Stimulated activated CD8-positive, alpha-beta memory T cell treated with anti-CD3 and anti-CD28 coated beads, Interleukin-4, amount 100 ng/mL, for 24 hours (primary cell): ENCODE data around the gene CELF4.

ENCODE experiments used
- DNase-seq: peaks from one replicate; pipeline ENCODE4 v3.0.0-alpha.2; 2020; ENCODE audit warnings: low read depth

The CELF4 gene

DNA sequence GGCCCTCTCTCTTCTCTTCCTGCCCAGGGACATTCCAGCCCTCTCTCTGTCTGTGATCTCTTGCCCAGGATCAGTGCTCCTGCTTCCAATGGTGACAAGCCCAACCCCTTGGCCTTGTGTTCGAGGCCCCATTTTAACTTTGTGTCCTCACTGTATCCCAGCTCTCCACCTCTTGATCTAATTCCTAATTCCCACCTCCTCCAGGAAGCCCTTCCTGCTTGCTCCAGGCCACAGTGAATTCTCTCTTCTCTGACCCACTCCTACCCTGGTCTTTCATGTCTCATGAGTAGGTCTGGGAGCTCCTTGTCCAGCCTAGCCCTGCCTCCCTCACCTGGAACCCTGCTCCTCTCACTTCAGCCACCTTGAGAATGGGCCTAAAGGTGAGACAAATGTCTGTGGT, 249.1 kb downstream of the CELF4 start:
- no peak for DNase-seq

DNA sequence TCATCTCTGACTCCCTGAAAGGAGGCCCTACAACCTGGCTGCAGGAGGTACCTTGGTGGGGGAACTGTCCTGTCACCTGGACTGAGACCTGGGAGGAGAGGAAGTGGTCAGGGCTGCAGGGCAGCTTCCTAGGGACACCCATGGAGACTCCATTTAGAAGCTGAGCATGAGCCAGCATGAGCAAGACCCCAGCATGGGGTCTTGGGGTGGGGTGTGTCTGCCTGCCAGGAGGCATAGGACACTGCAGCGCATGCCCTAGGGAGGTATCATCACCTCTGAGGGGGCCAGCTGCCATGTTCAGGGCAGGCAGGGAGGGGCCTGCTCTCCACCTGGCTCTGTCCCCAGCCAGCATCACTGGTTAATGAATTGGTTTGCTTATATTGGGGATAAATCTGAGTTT, 249.7 kb downstream of the CELF4 start:
- no peak for DNase-seq

DNA sequence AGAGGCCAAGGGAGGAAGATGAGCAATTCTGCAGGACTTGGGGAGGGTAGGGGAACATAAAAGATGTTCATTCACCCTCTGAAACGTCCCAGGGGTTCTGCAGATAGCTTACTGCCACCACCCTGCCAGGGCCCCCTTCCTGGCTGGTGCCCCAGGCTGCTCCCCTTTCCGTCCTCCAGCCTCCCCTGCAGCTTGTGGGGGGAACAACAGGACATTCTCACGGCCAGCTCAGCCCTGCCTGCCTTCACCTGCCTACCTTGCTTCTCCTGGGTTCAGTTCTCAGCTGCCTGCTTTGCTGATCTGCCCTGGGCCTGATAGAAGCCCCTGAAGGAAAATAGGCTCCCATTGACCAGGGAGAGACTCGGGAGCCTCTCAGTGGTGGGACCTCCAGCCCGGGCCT, 251.1 kb downstream of the CELF4 start:
- DNase-seq: no peak

DNA sequence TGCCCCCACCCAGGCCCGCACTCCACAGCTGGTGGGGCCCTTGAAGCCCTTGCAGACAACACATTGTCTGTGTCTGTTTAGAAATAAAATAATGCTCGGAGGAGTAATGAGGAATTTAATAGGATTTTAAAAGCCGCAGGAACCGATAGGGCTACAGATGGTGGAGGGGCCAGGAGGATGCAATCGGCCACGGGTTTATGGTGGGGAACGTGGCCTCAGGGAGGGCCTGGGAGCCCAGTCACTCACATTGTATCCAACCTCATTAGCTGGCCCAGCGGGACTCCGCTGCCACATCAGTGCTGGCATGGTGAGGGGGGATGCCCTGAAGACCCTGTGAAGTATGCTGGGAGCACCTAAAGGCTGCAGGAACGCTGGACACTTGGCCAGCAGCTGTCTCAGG, 252.0 kb downstream of the CELF4 start:
- DNase-seq: no peak

DNA sequence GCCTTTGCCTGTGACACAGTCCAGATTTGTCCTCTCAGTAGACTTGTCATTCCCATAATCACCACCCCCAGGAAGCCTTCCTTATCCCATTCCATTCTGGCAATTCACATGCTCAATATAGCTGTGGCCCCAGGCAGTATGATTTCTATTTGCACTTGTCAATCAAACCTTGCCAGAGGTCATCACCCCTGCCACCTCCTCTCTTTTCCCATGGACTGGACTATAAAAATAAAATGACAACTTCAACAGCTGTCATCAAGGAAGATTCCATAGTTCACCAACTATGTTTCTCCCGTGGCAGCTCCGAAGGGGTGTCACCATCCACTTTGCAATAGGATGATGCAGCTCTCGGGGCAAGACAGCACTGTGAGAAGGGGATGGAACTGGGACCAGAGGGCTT, 255.7 kb downstream of the CELF4 start:
- DNase-seq: no peak

DNA sequence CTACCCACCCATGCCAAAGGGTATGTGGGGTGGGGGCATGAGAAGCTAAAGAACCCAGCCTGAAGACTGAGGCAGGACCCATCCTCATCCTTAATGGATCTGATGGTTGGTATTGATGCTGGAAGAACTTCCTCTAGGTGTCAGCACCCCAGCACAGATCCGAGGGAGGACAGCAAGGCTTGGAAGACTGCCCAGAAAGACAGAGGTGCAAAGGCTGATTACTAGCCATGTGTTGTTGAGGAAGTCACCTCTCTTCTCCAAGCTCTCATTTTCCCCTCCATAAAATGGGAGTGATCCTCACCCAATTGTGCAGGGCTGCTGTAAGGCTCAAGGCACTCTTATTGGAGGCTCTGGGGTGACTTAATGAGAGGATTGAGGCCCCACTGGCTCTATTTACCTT, 256.5 kb downstream of the CELF4 start:
- no peak for DNase-seq

DNA sequence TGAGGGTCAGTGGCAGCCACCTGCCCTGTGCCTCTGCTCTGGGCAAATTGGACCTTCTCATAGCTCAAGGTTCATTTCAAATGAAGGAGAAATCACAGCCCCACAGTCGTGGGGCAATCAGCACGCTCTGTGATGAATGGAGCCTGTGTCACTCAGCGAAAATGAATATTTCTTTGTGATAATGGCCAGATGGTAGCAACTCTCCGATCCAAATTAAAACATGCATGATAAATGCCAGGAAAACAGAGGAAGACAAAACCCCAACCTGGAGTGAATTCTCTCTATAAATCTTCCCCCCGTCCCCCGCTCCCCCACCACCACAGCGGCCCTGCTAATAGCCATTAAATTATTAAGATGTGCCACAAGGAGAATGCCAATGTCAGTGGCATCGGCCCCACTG, 258.4 kb downstream of the CELF4 start:
- DNase-seq: no peak

DNA sequence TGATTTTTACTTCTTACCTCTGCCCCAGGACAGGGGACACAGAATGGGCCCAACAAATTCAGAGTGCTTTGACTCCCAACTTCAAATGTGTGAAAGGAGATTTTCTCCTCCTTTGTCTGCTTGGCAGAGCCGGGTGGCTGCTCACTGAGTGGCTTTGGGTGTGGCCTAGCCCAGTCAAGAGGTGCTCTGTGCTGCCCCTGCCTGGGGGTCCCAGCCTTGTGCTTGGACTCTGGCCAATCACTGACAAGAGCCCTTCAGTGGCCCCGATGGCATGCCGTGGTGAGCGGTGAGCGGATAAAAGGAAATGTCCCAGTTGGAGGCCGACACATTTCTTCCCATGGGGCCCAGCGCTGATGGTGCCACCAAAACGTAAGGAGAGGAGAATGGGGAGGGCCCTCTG, 259.2 kb downstream of the CELF4 start:
- no peak for DNase-seq

DNA sequence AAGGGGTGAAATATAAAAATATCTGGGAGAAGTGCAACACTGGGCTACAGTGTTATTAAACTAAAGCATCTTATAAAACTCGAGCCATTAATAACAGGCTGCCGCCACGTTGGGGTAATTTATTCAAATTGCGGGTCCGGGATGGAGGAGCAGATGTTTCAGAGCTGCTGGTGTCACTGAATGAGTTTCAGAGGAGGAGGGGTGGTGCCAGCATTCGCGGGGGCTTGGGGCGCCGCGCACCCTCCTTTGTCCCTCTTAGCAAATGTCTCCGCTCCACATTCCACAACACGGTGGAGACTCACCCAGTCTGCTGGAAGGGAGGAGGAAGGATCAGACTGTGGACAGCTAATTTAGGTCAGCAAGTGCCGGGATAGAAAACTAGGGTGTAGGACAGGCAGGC, 260.5 kb downstream of the CELF4 start:
- no peak for DNase-seq

DNA sequence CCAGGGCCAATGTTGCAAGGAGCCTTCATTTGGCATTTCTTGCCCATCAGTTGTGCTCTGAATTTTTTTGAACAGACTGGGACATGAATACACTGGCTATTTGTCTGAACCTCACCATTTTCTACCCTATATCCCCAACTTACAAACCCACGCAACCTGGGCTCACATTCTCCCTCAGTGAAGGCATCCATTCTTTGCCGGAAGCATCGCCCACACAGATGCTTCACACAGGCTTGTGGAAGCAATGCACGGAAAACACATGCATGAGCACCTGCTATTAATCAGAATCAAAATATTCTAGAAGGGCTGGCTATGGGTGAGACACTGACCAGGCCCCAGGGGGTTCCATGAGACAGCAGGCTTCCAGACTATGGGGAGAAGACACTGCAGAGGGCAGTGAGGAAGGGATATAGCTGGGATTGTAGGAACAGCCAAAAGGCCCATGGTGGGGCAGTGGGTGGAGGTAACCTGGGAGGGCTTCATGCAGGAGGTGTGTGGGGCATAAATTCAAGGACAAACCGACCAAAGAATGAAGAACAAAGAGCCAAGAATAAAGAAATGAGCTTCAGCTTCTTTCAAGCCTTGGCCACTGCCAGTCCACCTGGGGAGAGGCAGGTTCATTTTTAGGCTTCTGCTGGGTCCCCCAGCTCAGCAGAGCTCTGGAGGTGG, 261.5 kb downstream of the CELF4 start:
- DNase-seq: no peak

DNA sequence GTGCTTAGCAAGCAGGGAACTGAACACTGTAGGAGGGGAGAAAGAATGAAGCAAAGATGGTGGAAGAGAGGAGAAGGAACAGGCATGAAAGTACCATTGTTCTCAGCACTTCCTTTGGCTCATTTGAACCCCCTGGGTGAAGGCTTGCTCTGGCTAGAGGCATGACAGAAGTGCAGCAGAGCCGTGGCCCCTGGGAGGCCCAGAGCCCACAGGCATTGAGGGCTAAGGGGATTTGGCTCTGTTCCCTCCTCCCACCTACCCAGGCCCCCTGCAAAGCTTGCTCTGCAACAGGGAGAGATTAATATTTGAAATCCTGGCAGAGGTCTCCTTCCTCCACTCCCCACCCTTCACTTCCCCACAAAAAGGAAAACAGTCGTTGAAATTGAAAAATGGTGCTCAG, 262.6 kb downstream of the CELF4 start:
- no peak for DNase-seq

DNA sequence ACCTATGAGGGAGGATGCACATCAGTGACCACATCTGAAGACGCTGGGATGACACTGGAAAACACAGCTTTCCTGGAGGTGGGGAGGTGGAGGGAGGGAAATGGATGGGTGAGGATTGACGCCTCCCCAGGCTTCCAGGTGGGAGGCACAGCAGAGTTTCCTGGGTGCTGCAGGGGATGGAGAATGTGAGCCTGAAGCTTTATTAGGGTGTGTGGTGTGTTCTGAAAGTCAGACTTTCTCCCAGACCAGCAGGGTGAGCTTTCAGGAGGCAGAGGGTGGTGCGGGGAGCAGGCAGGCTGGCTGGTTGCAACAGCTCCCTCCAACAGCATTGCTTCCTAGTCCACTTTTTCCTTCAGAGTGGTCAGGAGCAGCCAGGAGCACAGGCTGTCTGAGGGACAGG, 263.1 kb downstream of the CELF4 start:
- DNase-seq: no peak

DNA sequence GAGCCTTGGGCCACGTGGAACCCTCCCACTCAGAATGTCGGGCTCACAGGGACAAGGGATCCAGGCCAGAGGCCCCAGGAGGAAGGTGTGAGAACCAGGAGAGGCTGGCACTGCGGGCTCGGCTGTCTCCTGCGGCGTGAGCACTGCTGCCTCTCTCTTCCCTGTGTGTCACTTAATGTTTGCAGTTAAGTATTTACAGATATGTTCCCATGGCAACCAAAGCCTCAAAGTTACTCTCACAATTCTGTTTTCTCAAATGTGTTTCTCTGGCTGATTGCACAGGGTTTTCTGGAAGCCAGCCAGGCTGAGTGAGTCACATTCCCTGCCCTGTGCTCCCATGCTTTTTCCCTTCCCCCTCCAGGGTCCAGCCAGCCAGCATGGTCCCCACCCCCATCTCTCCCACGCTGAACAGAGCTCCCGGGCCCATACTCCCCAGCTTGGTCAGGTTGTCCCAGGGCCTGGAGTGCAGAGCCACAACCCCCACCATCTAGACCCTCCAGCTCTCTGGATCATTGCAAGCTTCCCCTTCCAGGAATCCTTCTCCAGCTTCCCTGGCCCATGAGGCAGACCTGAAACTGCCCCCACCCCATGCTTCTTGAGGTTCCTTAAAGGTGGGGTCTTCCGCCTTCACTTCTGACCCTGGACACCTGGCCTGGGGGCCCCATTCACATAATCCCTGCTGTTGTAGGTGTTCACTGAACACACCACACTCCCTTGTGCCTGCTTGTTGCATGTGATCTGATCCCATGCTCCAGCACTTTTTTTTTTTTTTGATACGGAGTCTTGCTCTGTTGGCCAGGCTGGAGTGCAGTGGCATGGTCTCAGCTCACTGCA, 265.9 kb downstream of the CELF4 start:
- no peak for DNase-seq

DNA sequence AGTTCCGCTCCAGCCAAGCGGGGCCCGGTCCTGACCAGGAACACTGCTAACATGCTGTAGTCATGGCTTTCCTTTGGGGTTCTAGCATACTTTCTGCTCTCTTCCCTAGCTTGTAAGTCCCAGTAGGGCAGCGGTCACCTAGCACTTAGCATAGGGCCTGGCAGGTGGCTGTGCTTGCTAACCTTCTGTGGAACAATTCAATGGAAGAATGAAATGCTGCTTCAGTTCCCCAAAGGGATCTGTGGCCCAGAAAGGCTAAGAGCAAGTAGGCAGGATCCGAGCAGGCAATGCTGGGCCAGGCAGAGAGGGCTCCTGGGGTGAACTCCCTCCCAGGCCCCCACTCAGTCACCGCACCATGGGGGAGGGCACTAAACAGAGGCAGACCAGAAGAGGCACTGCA, 266.8 kb downstream of the CELF4 start:
- DNase-seq: no peak

DNA sequence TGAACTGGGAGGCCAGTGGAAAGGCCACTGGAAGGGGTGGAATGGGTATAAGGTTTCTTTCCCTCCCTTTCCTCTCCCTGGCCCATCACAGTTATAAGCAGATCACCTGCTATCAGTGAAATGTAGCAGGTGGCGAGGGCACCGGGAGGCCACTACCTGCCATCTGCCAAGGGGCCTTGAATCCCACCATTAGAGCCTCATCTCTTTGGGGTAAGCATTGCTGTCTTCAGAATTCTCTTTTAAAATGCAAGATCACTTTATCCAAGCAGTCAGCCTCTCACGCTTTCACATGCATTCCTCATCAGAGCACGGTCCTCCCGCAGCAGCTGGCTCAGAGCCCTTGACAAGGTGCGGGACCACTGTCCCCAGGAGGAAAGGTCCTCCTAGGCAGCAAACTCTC, 268.5 kb downstream of the CELF4 start:
- DNase-seq: no peak

DNA sequence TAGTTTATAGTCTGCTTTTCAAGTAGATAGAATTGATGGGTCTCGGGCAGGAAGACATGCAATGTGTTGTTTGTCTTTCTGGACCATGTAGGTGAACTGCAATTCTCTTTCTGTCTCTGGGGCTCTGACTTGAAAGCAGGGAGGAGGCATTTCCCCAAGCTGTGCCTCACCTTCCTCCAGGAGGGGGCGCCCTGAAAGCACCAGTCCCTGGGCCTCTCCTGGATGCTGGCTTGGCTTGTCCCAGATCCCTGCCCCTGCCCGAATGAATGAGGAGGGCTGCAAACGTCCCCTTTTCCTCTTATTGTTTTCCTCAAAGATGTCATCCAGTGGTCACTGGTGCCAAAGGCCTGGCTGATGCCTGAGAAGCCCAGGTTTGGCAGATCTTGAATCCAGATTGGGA, 270.6 kb downstream of the CELF4 start:
- no peak for DNase-seq

DNA sequence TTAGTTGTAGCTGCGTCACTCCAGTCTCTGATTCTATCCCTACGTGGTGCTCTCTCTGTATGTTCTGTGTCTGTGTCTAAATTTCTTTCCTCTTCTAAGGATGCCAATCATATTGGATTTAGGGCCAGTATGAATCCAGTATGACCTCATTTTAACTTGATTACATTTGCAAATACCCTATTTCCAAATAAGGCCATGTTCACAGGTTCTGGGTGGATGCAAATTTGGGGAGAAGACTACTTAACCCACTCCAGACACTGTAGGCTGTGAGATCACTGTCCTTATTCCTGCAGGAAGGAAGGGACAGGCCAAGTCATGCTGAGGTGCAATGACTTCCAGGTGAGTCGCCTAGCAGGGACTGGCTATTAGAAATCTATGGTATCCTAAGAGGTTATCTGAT, 272.2 kb downstream of the CELF4 start:
- no peak for DNase-seq

DNA sequence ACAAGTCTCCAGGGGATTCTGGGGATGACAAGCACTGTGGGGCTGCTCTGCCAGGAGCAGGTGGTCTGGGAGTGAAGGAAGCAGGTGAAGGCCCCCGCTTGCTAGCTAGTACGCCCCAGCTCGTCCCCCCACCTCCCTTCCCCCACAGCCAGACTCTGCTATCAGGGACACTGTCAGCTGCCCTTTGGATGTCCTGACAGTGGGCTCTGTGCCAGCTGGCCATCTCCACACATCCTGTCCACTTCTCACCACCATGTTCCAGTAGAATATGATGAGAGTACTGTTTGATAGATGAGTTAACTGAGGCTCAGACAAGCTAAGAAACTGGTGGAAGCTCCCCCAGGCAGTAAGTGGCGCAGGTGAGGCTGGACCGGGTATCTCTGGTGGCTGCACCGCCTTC, 276.2 kb downstream of the CELF4 start:
- no peak for DNase-seq

DNA sequence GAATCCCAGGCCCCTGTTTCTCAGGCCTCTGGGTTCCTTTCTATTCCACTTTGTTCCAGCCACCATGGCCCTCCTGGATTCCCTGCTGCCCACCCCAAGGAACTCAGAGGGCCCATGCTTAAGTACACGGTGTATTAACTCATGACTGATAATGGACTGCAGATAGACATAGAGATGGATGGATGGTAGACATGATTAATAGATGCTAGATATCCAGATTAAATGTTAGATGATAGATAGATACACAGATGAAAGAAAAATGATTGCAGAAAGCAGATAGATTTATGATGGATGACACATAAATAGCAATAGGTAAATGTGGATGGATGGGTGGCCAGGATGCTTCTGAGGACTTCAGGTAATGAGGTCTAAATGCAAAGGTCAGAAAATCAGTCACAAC, 278.0 kb downstream of the CELF4 start:
- DNase-seq: no peak

DNA sequence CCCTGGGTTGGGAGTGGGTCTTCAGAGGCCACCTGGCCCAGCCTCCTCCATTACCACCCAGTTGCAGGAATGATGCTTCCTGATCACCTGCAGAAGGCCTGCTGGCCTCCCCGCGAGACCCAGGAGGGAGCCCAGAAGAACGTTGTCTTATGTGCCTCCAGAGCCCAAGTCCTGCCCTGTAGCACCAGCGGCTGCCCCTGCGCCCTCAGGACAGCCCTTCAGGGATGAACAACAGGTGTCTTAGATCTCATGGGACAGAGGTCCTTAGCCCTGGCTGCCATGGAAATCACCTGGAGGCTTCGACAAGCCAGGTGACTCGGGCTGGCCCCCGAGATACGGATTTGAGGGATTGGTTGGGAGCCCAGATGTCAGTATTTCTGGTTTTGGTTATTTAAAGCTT, 278.8 kb downstream of the CELF4 start:
- no peak for DNase-seq

DNA sequence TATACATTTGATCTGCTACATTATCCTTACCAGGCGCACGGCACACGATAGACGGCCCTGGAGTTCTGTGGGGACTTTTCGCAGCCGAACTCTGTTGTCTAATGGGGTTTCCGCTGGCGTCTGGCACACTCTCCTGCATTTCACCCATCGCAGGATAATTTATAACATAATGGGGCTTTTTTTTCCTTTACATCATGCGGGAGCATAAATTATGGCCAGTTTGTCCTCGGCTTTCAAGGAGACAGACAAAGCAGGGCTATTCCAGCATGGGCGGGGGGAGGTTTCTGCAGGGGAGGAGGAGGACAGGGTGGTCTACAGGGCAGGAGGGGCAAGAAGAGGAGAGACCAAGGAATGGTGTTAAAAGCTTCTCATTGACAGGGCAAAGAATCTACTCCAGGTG, 279.8 kb downstream of the CELF4 start:
- DNase-seq: no peak

DNA sequence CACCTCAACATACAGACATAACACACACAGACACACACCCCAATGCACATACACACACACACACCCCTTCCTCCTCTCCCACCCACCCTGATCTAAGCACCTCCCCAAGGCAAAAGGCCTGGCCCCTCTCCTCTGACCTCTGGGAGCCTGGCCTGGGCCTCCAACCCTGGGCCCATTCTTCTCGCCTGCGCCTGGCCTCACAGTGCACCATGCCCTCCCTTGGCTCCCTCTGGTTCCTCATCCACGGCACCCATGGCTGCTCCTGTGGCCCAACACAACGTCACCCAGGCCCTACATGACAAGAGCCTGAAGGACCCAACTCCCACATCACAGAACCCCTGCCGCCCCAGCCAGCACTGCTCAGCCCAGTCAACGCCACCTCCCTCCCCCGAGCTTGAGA, 281.3 kb downstream of the CELF4 start:
- DNase-seq: no peak

DNA sequence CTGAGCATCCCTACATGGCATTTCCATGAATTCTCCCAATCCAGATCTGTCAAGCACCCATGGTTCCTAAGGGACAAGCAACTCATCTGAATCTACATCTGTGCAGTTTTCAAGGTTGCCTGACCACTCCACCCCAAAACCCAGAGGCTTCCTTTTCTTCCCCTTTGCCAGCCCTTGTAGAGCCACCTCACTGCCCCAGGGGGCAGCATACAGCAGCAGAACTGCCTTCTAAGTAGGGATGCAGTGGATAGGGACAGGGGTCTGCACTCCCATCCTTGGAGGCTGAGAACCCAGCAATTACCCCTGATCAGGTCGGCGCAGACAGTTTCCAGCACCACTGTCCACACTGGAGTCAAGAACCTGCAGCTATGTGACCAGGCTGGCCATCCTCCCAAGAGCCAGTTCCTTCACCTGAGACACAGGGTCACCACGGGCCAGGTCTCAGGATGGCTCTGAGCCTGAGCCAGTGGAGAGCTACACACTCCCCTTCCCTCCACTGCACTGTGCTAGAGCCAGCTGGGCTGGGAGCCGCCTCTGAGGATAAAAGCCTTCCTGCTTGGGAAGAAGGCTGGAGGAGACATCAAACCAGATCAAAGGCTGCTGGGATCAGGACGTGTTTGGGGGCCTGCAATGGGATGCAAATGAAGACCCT, 283.1 kb downstream of the CELF4 start:
- DNase-seq: no peak
